ENCODE measurements around the gene UBE2G2.

GRCh38 chr21:44730028-44730395, 71.6 kb downstream of the UBE2G2 start:
- TF ChIP-seq, protein P1, sequence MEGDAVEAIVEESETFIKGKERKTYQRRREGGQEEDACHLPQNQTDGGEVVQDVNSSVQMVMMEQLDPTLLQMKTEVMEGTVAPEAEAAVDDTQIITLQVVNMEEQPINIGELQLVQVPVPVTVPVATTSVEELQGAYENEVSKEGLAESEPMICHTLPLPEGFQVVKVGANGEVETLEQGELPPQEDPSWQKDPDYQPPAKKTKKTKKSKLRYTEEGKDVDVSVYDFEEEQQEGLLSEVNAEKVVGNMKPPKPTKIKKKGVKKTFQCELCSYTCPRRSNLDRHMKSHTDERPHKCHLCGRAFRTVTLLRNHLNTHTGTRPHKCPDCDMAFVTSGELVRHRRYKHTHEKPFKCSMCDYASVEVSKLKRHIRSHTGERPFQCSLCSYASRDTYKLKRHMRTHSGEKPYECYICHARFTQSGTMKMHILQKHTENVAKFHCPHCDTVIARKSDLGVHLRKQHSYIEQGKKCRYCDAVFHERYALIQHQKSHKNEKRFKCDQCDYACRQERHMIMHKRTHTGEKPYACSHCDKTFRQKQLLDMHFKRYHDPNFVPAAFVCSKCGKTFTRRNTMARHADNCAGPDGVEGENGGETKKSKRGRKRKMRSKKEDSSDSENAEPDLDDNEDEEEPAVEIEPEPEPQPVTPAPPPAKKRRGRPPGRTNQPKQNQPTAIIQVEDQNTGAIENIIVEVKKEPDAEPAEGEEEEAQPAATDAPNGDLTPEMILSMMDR (IDR thresholded peaks at IDR 0.05): no peak
- no peak for TF ChIP-seq POLR2A (IDR thresholded peaks at IDR 0.05)
